H9 (cell line): ENCODE results near the gene TMEM41A. TPM values are rescaled to one million over a fixed set of nuclear protein-coding genes. Genes with fewer than 3 reads are reported as not detected.
"Not testable (repeated sequence)": the region's sequence is repeated elsewhere in the genome, so short reads cannot be mapped to it uniquely, and the experiment has no call there.

Source experiments
- DNase-seq: peaks from one replicate; pipeline ENCODE4 v3.0.0-alpha.2; 2017
- H2AFZ ChIP-seq: one replicate; pipeline ENCODE4 v1.6.1; 2013; ENCODE audit warnings: mild to moderate bottlenecking, low read length, control low read depth, moderate library complexity
- H2AK5ac ChIP-seq: 2 replicates; pipeline ENCODE4 v1.6.1; 2013; ENCODE audit warnings: low read length, control low read depth, mixed read lengths; ENCODE audit not compliant: insufficient read length
- H2BK120ac ChIP-seq: one replicate; pipeline ENCODE4 v1.6.1; 2013; ENCODE audit warnings: low read depth, mild to moderate bottlenecking, low read length, control low read depth, inconsistent platforms; ENCODE audit not compliant: poor library complexity, severe bottlenecking
- H2BK12ac ChIP-seq: 2 replicates; pipeline ENCODE4 v1.6.1; 2013; ENCODE audit warnings: low read length, control low read depth, mixed read lengths, low read depth; ENCODE audit not compliant: insufficient read length
- H2BK15ac ChIP-seq: 2 replicates; pipeline ENCODE4 v1.6.1; 2013; ENCODE audit warnings: low read depth, low read length, control low read depth
- H2BK20ac ChIP-seq: one replicate; pipeline ENCODE4 v1.6.1; 2013; ENCODE audit warnings: low read depth, mild to moderate bottlenecking, low read length, control low read depth, inconsistent platforms; ENCODE audit not compliant: poor library complexity, severe bottlenecking
- H2BK5ac ChIP-seq: 2 replicates; pipeline ENCODE4 v1.6.1; 2013; ENCODE audit warnings: low read length, control low read depth, mixed read lengths; ENCODE audit not compliant: insufficient read length
- H3K14ac ChIP-seq: 2 replicates; pipeline ENCODE4 v1.6.1; 2013; ENCODE audit warnings: low read length, control low read depth; ENCODE audit not compliant: insufficient read depth
- H3K18ac ChIP-seq: 2 replicates; pipeline ENCODE4 v1.6.1; 2013; ENCODE audit warnings: low read depth, mild to moderate bottlenecking, mixed read lengths, low read length, control low read depth; ENCODE audit not compliant: insufficient read length
- H3K23ac ChIP-seq: 2 replicates; pipeline ENCODE4 v1.6.1; 2013; ENCODE audit warnings: low read length, control low read depth, mixed read lengths, low read depth; ENCODE audit not compliant: insufficient read length
- H3K23me2 ChIP-seq: 2 replicates; pipeline ENCODE4 v1.6.1; 2013; ENCODE audit warnings: low read depth, mild to moderate bottlenecking, mixed read lengths, low read length, control low read depth; ENCODE audit not compliant: insufficient read length, poor library complexity, severe bottlenecking
- H3K27ac ChIP-seq: 2 replicates; pipeline ENCODE4 v1.5.1; 2013; ENCODE audit warnings: low read length, control low read depth, mixed read lengths, low read depth; ENCODE audit not compliant: insufficient read length
- H3K27me3 ChIP-seq: 2 replicates; pipeline ENCODE4 v1.6.1; 2013; ENCODE audit warnings: low read length, control low read depth, inconsistent platforms; ENCODE audit not compliant: insufficient read depth
- H3K4ac ChIP-seq: 2 replicates; pipeline ENCODE4 v1.6.1; 2013; ENCODE audit warnings: low read depth, mild to moderate bottlenecking, control low read depth, inconsistent platforms, low read length, moderate library complexity
- H3K4me1 ChIP-seq: 2 replicates; pipeline ENCODE4 v1.6.1; 2013; ENCODE audit warnings: low read length, control low read depth, inconsistent platforms; ENCODE audit not compliant: insufficient read depth
- H3K4me2 ChIP-seq: 2 replicates; pipeline ENCODE4 v1.6.1; 2013; ENCODE audit warnings: low read length, control low read depth, mixed read lengths; ENCODE audit not compliant: insufficient read length, insufficient read depth
- H3K56ac ChIP-seq: 2 replicates; pipeline ENCODE4 v1.6.1; 2013; ENCODE audit warnings: low read depth, mild to moderate bottlenecking, mixed read lengths, low read length, control low read depth; ENCODE audit not compliant: insufficient read length
- H3K79me1 ChIP-seq: 2 replicates; pipeline ENCODE4 v1.6.1; 2013; ENCODE audit warnings: low read depth, mild to moderate bottlenecking, moderate library complexity, low read length, control low read depth, inconsistent platforms; ENCODE audit not compliant: insufficient read depth, poor library complexity, severe bottlenecking
- H3K79me2 ChIP-seq: 2 replicates; pipeline ENCODE4 v1.6.1; 2013; ENCODE audit warnings: low read length, control low read depth, inconsistent platforms; ENCODE audit not compliant: insufficient read depth
- H3K9ac ChIP-seq: 2 replicates; pipeline ENCODE4 v1.6.1; 2013; ENCODE audit warnings: low read length, control low read depth, mixed read lengths; ENCODE audit not compliant: insufficient read length; ENCODE audit errors: extremely low read depth
- H3K9me3 ChIP-seq: one replicate; pipeline ENCODE4 v1.6.1; 2013; ENCODE audit warnings: low read depth, low read length, inconsistent platforms; ENCODE audit not compliant: control insufficient read depth
- H3T11ph ChIP-seq: one replicate; pipeline ENCODE4 v1.6.1; 2013; ENCODE audit warnings: mild to moderate bottlenecking, low read length, control low read depth, inconsistent platforms
- H4K20me1 ChIP-seq: one replicate; pipeline ENCODE4 v1.6.1; 2013; ENCODE audit not compliant: control insufficient read depth, insufficient read length, insufficient read depth
- H4K5ac ChIP-seq: 2 replicates; pipeline ENCODE4 v1.6.1; 2013; ENCODE audit warnings: low read depth, mild to moderate bottlenecking, mixed read lengths, low read length, control low read depth; ENCODE audit not compliant: insufficient read length
- H4K8ac ChIP-seq: replicated peaks from 2 replicates; pipeline ENCODE4 v1.6.1; 2013; ENCODE audit warnings: low read length, control low read depth, mixed read lengths, low read depth; ENCODE audit not compliant: insufficient read length
- H4K91ac ChIP-seq: 2 replicates; pipeline ENCODE4 v1.6.1; 2013; ENCODE audit warnings: low read depth, mild to moderate bottlenecking, moderate library complexity, mixed read lengths, low read length, control low read depth; ENCODE audit not compliant: insufficient read length
- H3K27ac Mint-ChIP-seq, 3 experiments: 2 replicates in 2 of 3; 3 replicates in 1 of 3; pipeline ENCODE4 v1.8.0; 2020 to 2021; ENCODE audit warnings: mixed read lengths in 3 of 3, mild to moderate bottlenecking in 1 of 3, moderate library complexity in 1 of 3
- H3K27me3 Mint-ChIP-seq: 2 replicates; pipeline ENCODE4 v1.8.0; 2021; ENCODE audit warnings: low read depth, mild to moderate bottlenecking, moderate library complexity, mixed read lengths
- H3K36me3 Mint-ChIP-seq, 3 experiments: 2 replicates in 2 of 3; 3 replicates in 1 of 3; pipeline ENCODE4 v1.8.0; 2020 to 2021; ENCODE audit warnings: low read depth in 3 of 3, mixed read lengths in 3 of 3; ENCODE audit not compliant: insufficient read depth in 1 of 3
- H3K4me1 Mint-ChIP-seq, 2 experiments: 2 replicates each; pipeline ENCODE4 v1.8.0; 2020; ENCODE audit warnings: mixed read lengths in 2 of 2
- H3K4me3 Mint-ChIP-seq, 2 experiments: 2 replicates in 1 of 2; 3 replicates in 1 of 2; pipeline ENCODE4 v1.8.0; 2020 to 2021; ENCODE audit warnings: mild to moderate bottlenecking in 2 of 2, mixed read lengths in 2 of 2, moderate library complexity in 1 of 2
- H3K9me3 Mint-ChIP-seq, 2 experiments: 2 replicates in 1 of 2; 3 replicates in 1 of 2; pipeline ENCODE4 v1.8.0; 2020; ENCODE audit warnings: mild to moderate bottlenecking in 2 of 2, mixed read lengths in 2 of 2, moderate library complexity in 1 of 2
- WGBS: extraction: QIAGEN DNeasy Blood & Tissue Kit; methylation state at CpG from one replicate; pipeline ENCODE4 v1.1.7; 2013; ENCODE audit warnings: missing lambda C conversion rate, low lambda C conversion rate, mixed read lengths; ENCODE audit not compliant: insufficient read length; ENCODE audit errors: extremely low coverage; 5-methylcytosine and 5-hydroxymethylcytosine counted together
- total RNA-seq: library from RNA; stranded (reverse); gene quantifications from 2 replicates; pipeline ENCODE4 v1.2.1, GENCODE V29; 2021
- TF ChIP-seq, protein P1 (sequence below): fragments of 200-600 bp; sonication (generic); conservative IDR thresholded peaks from 3 replicates; pipeline ENCODE4 v1.8.0; 2021; ENCODE audit warnings: antibody characterized with exemption, mild to moderate bottlenecking

Gene TMEM41A
- total RNA-seq, 1 experiment from 2014 or later: 23.9 TPM

DNA sequence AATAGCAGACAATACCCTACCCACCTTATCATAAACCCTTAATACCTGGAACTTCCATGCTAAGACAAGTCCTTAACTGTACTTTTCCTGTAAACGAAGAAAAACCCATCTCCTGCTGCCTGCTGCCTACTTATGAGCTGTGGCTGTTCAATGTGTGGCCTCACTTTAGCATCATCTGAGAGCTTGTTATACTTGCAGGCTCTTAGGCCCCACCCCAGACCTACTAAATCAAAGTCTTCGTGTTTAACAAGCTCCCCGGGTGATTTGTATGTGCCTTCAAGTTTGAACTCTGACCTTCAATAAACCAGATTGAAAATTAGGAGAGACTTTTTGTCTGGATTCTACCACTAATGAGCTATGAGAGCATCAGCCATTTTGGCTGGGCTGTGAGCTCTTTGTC lies 29.3 kb downstream of the TMEM41A start:
- no peak overlapping the region for H3K27ac Mint-ChIP-seq

DNA sequence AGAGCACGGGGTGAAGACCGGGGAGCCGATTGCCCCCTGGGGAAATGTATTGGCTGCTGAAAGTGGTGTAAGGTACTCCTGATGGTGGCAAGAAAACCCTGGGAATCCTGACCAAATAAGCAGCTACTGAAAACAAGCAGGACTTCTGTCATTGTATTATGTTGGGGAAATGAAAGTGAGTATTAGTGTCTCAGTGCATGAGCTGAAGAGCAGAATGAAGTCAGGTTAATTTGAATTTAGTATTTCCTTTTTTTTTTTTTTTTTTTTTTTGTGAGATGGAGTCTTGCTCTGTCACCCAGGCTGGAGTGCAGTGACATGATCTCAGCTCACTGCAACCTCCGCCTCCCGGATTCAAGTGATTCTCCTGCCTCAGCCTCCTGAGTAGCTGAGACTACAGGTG lies 32.7 kb downstream of the TMEM41A start:
- H3K4me2 ChIP-seq, H3K79me2 ChIP-seq, H3K56ac ChIP-seq, H2BK5ac ChIP-seq, H2BK120ac ChIP-seq, H3K23ac ChIP-seq, H3K4me3 Mint-ChIP-seq, H4K5ac ChIP-seq, H4K8ac ChIP-seq, H2AFZ ChIP-seq, H2AK5ac ChIP-seq, H3K27ac ChIP-seq, H2BK12ac ChIP-seq, H3K18ac ChIP-seq, H3K27ac Mint-ChIP-seq, H3K79me1 ChIP-seq, H3K9me3 ChIP-seq, H2BK20ac ChIP-seq, H4K91ac ChIP-seq, H4K20me1 ChIP-seq, H3K4ac ChIP-seq, H3T11ph ChIP-seq, H3K4me1 ChIP-seq, H3K9ac ChIP-seq, H3K23me2 ChIP-seq, H3K9me3 Mint-ChIP-seq, H3K4me1 Mint-ChIP-seq, H3K14ac ChIP-seq, DNase-seq, H3K36me3 Mint-ChIP-seq, H2BK15ac ChIP-seq, H3K27me3 Mint-ChIP-seq, H3K27me3 ChIP-seq: not testable (repeated sequence)
- WGBS: no CpG with 5 or more reads among the region's 5 CpGs

More for the DNA sequence above, 29.3 kb downstream of the TMEM41A start:
- H3K9ac ChIP-seq: no peak overlapping the region
- H3K4me1 ChIP-seq: no peaks in the 10 kb centered on the region; the same call in 1 of the 2 replicates
- H2BK20ac ChIP-seq: no peak overlapping the region
- no peak overlapping the region for H3K4me3 Mint-ChIP-seq
- no peaks in the 10 kb centered on the region for H3K23me2 ChIP-seq
- H3K9me3 Mint-ChIP-seq: no peaks in the 10 kb centered on the region
- H2BK5ac ChIP-seq: no peak overlapping the region
- no CpG with 5 or more reads among the region's 3 CpGs for WGBS
- H3K14ac ChIP-seq: no peak overlapping the region
- H2BK120ac ChIP-seq: no peak overlapping the region
- TF ChIP-seq, protein P1, sequence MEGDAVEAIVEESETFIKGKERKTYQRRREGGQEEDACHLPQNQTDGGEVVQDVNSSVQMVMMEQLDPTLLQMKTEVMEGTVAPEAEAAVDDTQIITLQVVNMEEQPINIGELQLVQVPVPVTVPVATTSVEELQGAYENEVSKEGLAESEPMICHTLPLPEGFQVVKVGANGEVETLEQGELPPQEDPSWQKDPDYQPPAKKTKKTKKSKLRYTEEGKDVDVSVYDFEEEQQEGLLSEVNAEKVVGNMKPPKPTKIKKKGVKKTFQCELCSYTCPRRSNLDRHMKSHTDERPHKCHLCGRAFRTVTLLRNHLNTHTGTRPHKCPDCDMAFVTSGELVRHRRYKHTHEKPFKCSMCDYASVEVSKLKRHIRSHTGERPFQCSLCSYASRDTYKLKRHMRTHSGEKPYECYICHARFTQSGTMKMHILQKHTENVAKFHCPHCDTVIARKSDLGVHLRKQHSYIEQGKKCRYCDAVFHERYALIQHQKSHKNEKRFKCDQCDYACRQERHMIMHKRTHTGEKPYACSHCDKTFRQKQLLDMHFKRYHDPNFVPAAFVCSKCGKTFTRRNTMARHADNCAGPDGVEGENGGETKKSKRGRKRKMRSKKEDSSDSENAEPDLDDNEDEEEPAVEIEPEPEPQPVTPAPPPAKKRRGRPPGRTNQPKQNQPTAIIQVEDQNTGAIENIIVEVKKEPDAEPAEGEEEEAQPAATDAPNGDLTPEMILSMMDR: no peak
- no peak overlapping the region for H3K56ac ChIP-seq
- H3K18ac ChIP-seq: no peak overlapping the region
- H4K20me1 ChIP-seq: no peaks in the 10 kb centered on the region
- no peaks in the 10 kb centered on the region for H3K9me3 ChIP-seq
- H3K27me3 Mint-ChIP-seq: no peaks in the 10 kb centered on the region
- H3T11ph ChIP-seq: no peak overlapping the region
- no peak overlapping the region for H3K4me2 ChIP-seq
- H3K27me3 ChIP-seq: no peaks in the 10 kb centered on the region
- H3K79me2 ChIP-seq: no peaks in the 10 kb centered on the region
- no peak overlapping the region for H4K5ac ChIP-seq
- no peak overlapping the region for H2AFZ ChIP-seq
- DNase-seq: no peak
- H3K4ac ChIP-seq: no peak overlapping the region
- no peak overlapping the region for H4K91ac ChIP-seq
- H2BK15ac ChIP-seq: no peak overlapping the region
- H4K8ac ChIP-seq: no peak overlapping the region
- H3K4me1 Mint-ChIP-seq: peaks cover 6% of the 10 kb centered on the region in 2 experiments
- no peak overlapping the region for H2AK5ac ChIP-seq
- H3K23ac ChIP-seq: no peak overlapping the region
- no peaks in the 10 kb centered on the region for H3K79me1 ChIP-seq
- H3K27ac ChIP-seq: no peak overlapping the region
- H3K36me3 Mint-ChIP-seq: no peaks in the 10 kb centered on the region; a peak in 1 of 7 replicates
- H2BK12ac ChIP-seq: no peak overlapping the region
